ENCODE measurements around the gene ID2.
"Not testable (repeated sequence)": the region's sequence is repeated elsewhere in the genome, so short reads cannot be mapped to it uniquely, and the experiment has no call there.

The ID2 gene

GRCh38 chr2:8720741-8721140 is 38.9 kb downstream of the ID2 start:
- TF ChIP-seq, protein P1, sequence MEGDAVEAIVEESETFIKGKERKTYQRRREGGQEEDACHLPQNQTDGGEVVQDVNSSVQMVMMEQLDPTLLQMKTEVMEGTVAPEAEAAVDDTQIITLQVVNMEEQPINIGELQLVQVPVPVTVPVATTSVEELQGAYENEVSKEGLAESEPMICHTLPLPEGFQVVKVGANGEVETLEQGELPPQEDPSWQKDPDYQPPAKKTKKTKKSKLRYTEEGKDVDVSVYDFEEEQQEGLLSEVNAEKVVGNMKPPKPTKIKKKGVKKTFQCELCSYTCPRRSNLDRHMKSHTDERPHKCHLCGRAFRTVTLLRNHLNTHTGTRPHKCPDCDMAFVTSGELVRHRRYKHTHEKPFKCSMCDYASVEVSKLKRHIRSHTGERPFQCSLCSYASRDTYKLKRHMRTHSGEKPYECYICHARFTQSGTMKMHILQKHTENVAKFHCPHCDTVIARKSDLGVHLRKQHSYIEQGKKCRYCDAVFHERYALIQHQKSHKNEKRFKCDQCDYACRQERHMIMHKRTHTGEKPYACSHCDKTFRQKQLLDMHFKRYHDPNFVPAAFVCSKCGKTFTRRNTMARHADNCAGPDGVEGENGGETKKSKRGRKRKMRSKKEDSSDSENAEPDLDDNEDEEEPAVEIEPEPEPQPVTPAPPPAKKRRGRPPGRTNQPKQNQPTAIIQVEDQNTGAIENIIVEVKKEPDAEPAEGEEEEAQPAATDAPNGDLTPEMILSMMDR (IDR thresholded peaks at IDR 0.05; ENCODE audit: extremely low read depth, missing control alignments), result no peak

GRCh38 chr2:8721410-8721809 is 39.6 kb downstream of the ID2 start:
- no peak for DNase-seq (ENCODE audit: low spot score)
- TF ChIP-seq, protein P1 (IDR thresholded peaks at IDR 0.05; ENCODE audit: extremely low read depth, missing control alignments), result no peak

More at GRCh38 chr2:8720741-8721140, 38.9 kb downstream of the ID2 start:
- DNase-seq (ENCODE audit: low spot score), result no peak

DNA sequence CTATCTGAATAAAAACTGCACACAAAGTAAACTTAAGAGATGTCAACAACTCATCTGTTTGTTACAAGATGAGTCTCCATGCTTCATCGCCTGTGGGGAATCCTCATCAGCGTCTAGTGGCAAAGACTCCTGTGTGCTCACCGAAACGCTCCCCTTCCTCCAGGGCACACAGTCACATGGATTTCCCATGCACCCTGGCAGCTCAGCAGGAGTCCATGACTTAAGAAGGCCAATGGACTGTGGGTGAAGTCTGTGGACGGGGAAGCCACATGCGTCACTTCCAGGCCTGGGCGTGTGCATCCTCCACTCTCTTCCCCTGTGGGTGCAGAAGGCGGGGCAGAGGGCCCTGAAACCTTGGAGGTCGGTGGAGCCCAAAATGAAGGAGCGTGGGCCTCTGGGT is 41.1 kb downstream of the ID2 start:
- no peak for DNase-seq (ENCODE audit: low spot score)
- TF ChIP-seq, protein P1 (IDR thresholded peaks at IDR 0.05; ENCODE audit: extremely low read depth, missing control alignments), result no peak

DNA sequence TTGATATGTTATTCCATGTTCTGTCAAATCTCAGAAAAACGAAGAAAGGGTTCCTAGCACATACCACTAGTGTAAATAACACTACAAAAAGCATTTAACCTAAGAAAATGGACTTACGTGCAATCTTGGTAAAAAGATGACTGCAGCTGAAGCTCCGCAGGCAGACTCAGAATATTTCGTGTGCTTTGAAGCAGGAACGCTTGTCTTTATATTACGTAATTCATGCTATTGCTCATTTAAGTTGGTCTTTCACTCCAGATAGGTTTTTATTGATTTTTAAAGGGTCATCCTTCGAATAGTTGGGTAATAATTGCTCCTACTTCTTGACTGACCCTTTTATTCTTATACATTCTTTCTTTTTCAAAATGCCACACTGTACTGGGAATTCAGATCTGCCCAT is 44.0 kb downstream of the ID2 start:
- DNase-seq (ENCODE audit: low spot score), result no peak
- TF ChIP-seq, protein P1 (IDR thresholded peaks at IDR 0.05; ENCODE audit: extremely low read depth, missing control alignments), result no peak

GRCh38 chr2:8728305-8729015 is 46.6 kb downstream of the ID2 start:
- no peak for DNase-seq (ENCODE audit: low spot score)
- TF ChIP-seq, protein P1 (IDR thresholded peaks at IDR 0.05; ENCODE audit: extremely low read depth, missing control alignments), result no peak

DNA sequence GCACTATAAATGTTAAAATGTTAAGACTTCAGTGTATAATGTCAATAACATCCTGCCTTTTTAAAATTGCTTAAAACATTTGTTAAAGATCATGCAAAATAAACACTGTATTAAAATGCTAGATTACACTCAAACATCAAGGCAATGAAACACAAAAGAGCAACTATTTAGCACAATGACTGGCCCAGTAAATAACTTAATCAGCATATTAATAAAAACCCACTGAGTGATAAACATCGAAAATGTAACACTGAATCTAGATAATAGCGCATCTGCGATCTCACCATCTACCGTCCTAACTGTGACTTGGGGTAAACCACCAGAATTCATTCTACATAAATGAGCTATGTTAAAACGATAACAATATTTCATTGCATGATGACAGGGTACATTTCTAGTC is 47.2 kb downstream of the ID2 start:
- not testable (repeated sequence) for DNase-seq (ENCODE audit: low spot score)

- TF ChIP-seq, protein P1 (IDR thresholded peaks at IDR 0.05; ENCODE audit: extremely low read depth, missing control alignments), result no peak
- no peak for DNase-seq (ENCODE audit: low spot score)
These were observed 48.1 kb downstream of the ID2 start for GRCh38 chr2:8729939-8730338.

- TF ChIP-seq, protein P1 (IDR thresholded peaks at IDR 0.05; ENCODE audit: extremely low read depth, missing control alignments), result no peak
- DNase-seq (ENCODE audit: low spot score), result no peak
These were observed 50.7 kb downstream of the ID2 start for GRCh38 chr2:8732601-8733000.

Data from GM20000 (cell line).